HG03196 (cell line): ENCODE measurements around the gene ANKRD29.
"Not testable (repeated sequence)": the region's sequence is repeated elsewhere in the genome, so short reads cannot be mapped to it uniquely, and the experiment has no call there.

ENCODE experiments used
- ATAC-seq: cut with Tn5 transposase; IDR thresholded peaks from one replicate; pipeline ENCODE4 v1.9.1; 2021; ENCODE audit not compliant: unreplicated experiment

Gene ANKRD29

DNA sequence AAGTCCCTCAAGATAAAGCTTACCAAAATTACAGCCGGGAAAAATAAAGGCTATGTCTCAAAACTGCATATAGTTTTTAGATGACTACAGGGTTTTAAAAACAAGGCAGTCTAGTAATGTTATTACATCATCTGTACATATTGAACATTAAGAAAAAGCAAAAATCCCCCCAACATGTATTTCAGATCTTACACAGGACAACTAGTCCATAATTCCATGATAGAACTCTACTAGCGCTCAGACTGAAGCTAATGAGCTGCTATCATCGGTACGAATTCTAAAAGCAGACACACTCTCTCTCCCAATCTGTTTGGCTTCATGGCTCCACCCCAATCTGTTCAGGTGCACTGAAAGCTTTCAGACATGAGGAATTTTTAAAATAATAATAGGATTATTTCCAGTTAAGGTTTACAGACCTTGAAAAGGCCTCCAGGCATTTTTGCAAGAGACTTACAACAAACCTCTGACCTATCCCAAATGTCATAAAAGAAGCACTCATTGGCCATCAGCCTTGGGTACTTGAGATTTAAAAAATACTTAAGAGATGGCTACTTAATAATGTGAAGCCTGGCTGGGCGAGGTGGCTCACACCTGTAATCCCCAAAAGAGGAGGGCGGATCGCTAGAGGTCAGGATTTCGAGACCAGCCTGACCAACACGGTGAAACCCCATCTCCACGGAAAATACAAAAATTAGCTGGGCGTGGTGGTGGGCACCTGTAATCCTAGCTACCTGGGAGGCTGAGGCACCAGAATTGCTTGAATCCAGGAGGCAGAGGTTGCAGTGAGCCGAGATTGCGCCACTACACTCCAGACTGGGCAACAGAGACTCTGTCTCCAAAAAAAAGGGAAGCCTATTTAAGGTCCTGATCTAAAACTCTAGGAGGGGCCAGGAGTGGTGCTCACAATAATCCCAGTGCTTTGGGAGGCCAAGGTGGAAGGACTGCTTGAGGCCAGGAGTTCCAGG, 78.4 kb downstream of the ANKRD29 start:
- ATAC-seq: no peak

GRCh38 chr18:23583071-23583865, 79.4 kb downstream of the ANKRD29 start:
- ATAC-seq: no peak

- no peak for ATAC-seq
Observed at GRCh38 chr18:23580677-23581367, 81.9 kb downstream of the ANKRD29 start.

DNA sequence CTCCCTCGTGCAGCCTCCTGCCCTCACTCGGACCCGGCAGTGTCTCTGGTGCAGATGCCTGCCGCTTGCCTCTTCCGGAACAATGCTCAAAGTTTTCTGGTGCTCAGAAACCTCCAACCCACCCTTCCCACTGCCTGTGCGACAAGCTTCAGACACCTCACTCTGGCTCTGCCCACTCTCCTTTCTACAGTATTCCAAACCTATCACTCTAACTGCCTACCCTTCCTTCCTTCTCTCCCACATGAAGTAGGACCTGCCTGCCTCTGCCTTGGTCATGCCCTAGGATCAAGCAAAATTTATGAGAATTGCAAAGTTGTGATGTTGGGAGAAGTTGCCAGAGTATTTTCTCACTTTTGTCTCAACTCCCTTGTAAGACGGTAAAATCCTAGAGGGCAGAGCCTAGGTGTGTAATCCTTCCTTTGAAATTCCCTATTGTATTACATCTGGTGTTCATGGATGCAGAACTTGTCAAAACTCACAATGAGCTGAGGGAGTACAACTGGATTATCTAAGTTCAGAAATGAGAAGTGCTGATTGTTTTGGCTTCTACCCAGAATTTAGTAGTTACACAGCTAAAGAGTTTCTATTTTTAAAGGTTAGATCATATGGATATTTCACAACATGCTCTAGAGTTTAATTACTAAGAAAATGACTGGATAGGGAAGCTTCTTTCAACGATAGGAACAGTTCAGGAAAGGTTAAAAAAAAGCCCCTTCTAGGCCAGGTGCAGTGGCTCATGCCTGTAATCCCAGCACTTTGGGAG, 83.6 kb downstream of the ANKRD29 start:
- no peak for ATAC-seq

DNA sequence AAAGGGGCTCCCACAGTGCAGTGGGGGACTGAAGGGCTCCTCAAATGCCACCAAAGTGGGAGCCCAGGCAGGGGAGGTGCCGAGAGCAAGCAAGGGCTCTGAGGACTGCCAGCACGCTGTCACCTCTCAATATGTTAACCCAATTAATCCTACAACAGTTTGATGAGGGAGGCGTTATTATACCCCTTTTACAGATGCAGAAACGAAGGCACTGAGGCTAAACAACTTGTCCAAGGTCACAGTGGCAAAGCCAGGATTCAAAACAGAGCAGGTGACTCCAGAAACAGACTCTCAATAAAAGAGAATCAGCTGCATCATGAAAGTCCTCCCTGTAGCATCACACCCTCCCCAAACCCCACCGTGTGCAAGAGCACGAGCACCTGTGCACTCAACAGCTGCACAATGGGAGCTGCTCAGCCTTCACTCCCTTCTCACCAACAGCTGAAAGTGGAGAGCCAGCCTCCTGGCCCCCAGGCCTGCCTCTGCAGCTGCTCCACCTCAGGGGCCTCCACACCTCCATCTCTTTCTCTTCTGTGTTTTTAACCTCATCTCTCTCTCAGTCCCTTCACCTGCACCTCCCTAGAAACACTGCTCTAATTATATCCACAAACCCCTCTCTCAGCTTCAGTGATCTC, 84.5 kb downstream of the ANKRD29 start:
- no peak for ATAC-seq

DNA sequence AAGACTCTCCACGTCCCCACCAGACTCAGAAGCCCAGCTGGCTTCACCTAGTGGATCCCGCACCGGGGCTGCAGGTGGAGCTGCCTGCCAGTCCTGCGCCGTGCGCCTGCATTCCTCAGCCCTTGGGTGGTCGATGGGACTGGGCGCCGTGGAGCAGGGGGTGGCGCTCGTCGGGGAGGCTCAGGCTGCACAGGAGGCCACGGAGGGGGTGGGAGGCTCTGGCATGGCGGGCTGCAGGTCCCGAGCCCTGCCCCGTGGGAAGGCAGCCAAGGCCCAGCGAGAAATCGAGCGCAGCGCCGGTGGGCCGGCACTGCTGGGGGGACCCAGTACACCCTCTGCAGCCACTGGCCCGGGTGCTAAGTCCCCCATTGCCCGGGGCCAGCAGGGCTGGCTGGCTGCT, 85.2 kb downstream of the ANKRD29 start:
- not testable (repeated sequence) for ATAC-seq

- ATAC-seq: no peak
Observed at GRCh38 chr18:23575309-23575651, 87.4 kb downstream of the ANKRD29 start.

DNA sequence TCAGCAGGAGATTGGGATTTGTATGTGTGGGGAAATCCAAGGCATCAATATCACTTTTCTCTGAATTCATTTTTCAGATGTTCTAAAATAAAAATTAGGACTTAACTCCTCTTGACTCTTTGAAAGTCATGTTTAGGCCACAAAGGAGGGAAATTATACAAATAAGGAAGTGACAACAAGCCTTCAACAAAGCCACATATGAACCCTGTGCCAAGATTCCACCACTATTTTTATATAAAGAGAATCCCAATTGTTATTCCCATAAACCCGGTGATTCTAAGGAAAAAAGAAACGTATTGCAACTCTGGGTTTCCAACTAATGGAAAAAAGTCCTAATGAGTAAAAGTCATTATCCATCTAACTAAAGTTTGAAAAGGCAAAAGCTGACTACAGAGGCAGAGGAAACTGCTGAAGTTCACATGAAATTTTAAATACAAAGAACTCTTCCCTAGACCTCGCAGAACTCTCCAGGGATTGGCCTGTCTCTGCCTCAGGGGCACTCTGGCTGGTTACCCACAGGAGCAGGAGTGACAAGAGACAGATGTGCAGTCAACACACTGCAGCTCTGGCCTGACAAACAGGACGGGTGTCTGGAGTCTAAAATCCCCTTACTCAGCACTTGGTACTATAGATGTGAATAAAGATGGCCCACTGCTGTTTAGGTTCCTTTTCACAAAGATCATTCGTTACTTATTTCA, 88.0 kb downstream of the ANKRD29 start:
- ATAC-seq: no peak

DNA sequence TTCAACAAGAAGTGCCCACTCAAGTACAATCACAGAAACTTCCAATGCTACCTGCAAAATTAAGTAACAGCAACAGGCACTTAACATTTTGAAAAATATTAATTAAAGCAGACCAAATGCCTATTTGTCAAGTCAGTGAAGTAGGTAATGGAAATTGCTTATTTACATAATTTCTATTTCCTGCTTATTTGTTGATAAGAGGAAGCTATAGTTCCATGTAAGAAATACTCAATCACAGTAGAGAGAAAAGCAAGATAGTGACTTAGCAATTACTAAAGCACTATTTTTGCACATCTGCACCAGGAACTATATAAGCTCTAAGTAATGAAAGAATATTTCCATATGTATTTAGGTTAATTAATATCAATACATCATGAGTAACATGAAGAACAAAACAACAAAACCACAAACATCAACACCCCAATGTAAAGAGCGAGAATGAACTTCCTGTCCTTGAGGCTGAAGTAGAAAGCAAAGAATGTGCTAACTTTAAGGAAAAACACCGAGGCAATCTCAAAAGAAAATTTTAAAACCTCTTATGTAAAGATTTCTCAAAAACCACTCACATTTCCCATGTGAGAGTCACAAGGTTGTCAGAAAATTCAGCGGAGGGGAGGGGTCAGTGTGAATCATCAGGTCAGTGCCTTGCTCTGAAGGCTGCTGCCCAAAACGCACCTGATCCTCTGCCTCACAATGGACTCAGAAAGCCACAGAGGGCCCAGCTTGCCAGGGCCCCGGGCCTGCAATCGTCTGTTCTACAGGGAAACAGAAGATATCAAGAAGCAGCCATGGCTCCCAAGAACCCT, 88.9 kb downstream of the ANKRD29 start:
- ATAC-seq: no peak

GRCh38 chr18:23573020-23573419, 89.7 kb downstream of the ANKRD29 start:
- ATAC-seq: no peak

GRCh38 chr18:23572570-23572969, 90.1 kb downstream of the ANKRD29 start:
- ATAC-seq: no peak

DNA sequence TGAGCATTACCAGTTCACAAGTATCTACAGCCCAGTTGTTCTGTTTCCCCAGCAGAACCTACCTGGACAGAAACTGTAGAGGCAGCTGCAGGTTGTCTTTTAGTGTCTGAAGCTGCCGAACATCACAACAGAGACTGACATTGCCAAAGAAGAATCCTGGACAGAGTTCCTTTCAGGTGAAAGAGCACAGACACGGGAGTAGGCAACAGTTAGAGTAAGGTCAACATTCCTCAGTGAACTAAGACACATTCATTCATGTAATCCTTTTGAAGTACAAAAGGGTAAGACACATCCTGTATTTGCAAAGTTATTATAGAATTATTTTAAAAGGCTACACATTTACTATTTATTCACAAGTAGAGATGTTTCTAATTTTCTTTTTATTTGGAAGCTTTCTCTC, 90.7 kb downstream of the ANKRD29 start:
- ATAC-seq: no peak

- no peak for ATAC-seq
Observed at GRCh38 chr18:23570912-23571504, 91.7 kb downstream of the ANKRD29 start.

DNA sequence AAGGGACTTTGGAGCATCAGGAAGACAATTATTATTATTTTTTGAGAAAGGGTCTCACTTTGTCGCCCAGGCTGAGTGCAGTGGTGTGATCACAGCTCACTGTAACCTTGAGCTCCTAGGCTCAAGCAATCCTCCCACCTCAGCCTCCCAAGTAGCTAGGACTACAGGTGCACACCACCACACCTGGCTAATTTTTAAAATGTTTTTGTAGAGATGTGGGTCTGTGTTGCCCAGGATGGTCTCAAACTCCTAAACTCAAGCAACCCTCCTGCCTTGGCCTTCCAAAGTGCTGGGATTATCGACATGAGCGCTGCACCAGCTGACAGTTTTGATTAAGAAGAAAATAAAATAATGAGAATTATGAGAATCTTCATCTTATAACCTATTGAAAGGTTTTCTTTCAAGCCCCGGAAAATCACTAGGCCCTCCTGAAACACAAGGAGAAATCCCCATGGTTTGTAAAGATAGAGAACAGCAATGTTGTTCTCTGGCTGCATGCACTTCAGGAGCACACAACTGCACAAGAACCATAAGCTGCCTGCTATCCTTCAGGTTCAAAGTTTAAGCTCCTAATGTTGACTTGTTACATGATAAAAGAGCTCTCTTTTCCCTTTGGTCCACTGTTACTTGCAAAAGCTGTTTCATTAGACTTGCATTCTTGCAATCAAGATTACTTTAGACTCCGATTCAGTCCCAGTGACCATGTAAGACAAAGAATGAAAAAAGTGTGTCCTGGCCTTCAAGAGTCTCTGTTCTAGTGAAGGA, 93.2 kb downstream of the ANKRD29 start:
- no peak for ATAC-seq

DNA sequence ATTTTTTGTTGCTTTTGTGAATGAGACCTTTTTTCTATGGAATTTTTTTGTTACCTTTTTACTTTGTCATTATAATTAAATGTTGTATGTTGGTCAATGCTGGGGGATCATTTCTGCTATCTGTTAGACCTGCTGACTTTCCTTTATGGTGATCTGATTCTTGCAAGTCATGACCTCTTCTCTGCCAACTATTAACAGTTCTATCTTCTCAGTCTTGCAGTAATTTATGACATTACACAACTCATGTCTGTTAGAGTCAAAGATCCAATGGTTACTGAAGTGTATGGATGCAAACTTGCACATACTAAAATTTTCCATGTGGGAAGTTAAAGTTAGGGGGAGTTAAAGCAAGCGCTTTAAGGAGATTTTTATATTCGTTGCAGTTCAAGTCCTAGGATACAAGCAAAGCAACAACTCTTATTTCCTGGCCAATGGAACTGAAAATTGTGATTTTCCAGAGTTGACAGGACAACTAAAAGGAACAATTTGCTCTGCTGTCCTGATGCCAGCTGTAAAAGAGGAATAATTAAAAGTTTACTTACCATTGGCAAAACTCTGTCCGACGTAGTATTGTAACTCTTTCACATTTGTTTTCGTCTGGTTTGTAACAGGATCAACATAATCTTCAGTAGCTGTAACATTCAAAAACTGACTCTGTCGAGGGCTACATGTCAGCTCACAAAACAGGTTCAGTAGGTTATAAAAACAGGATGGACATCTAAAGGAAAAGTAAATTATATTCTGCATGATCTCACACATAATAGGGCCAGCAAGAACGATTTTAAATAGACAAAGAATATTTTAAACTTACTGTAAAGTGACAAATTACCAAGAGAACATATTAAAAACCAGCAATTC, 94.2 kb downstream of the ANKRD29 start:
- no peak for ATAC-seq

- ATAC-seq: no peak
Observed at GRCh38 chr18:23567671-23568070, 95.0 kb downstream of the ANKRD29 start.
